HG03342 (cell line): ENCODE measurements around the gene KRT35.

Source experiments
- ATAC-seq: cut with Tn5 transposase; IDR thresholded peaks from one replicate; pipeline ENCODE4 v1.9.1; 2021; ENCODE audit warnings: mild to moderate bottlenecking, moderate library complexity; ENCODE audit not compliant: unreplicated experiment

Gene KRT35

DNA sequence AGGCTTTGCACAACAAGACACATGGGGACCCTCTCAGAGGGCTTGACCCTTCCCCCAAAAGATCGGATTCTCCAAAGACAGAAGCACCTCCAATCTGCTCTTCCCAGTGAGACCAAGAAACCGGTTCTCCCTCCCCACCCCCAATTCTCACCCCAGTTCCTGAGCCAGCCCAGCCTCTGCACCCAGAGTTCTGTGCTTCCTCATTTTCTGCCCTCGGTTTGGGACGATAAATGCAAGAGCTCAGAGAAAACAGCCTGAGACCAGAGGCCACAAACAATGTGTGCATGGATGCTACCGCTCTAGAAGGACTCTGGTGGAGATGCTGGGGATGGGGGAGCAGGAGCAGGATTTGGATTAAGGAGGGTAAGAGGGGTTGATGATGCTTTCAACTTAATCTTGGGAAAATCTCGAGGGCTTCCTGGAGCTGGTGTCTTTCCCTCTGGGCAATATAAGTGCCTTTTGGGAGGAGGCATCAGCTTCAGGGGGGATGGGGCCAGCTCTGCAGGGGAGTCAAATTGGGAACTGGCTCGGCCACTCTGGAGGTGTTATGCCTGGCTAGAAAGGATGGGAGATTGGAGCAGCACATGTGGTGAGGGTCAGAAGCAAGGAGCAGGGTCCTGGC lies 31.7 kb upstream of the KRT35 start:
- no peak for ATAC-seq

DNA sequence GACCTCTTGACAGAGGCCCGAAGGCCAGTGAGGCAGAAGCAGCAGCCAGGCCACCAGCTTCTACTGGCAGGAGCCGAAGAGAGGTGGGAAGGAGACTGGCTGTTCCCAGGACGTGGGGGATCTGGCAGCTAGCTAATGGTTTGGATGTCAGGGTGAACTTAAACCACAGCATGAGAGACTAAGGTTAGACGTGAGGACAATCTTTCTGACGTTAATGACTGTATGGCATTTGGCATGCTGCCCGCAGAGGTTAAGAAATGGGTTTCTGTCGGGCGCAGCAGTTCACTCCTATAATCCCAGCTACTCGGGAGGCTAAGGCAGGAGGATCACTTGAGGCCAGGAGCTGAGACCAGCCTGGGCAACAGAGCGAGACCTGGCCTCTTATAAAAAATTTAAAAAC lies 30.8 kb upstream of the KRT35 start:
- ATAC-seq = no peak

DNA sequence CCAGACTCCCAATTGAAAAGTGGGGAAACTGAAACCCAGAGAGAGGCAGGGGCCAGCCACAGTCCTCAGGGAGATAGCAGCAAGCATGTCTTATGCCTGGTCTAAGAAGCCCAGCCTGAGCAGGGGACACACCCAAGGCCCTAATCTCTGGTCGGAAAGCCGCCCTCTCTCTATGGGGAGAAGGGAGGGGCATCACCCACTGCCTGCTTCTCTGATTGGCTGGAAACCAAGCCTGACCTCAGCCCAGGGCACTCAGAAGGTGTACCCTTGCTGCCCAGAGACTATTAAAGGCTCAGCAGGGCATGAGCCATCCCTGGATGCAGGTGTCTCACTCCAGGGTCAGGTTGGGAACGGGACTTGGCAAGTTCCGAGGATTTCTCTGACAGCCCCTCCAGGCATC lies 30.2 kb upstream of the KRT35 start:
- ATAC-seq = no peak

DNA sequence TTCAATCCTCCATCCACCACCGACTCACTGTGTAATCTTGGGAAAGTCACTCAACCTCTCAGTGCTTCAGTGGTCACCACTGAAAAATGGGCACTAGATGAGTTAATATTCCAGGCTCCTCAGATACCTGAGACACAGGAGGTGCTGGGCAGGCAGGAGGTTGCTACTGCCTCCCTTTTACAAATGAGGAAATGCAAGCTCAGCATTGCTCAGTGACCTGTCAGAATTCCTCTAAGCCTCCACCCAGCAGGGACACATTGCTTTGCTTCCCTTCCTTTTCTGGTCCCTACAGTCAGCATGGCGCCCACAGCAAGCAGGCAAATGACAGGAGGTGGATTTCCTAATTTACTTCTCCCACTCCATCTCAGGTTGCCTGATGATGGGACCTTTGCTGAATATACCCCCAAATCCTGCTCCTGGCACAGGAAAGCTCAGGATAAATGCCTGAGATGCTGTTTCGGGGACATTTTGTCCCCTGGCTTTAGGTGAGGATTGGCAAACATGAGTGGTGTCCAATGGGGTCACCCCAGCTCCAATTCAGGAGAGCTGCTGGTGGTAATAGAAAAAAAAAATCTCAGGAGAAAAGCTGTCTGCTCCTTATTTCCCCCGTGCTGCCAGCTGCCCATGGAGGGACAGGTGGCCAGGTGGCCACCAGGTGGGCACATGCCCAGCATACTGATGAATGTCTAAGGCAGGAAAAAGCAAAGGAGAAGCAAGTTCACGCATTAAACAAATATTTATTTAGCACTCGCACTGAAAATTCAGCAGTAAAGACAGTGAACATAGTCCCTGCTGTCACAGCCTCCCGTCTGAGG lies 29.5 kb upstream of the KRT35 start:
- ATAC-seq = no peak

DNA sequence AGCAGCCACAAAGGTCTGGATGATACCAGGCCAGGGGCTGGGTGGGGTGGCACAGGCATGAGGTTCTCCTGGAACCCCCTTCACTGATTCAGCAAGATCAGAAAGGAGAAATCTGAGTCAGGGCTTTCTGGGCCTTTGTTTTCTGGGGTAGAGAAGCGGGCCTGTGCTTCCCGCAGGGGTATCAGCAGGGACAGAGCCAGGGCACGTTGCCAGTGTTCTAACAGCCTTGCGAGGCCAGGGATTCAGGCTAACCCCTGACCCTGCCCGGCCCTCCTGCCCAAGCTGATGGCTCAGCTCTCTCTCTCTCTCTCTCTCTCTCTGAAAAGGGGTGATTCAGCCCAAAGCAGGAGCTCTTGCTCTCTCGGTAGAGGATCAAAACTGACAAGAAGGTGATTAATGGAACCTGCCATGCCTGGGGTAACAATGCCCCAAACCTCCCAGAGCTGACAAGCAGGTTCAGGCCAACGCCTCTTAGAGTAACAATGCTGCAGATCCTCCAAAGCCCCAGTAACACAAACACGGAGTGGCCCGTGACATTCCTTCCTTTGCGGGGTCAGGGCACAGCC lies 26.4 kb upstream of the KRT35 start:
- ATAC-seq = no peak

DNA sequence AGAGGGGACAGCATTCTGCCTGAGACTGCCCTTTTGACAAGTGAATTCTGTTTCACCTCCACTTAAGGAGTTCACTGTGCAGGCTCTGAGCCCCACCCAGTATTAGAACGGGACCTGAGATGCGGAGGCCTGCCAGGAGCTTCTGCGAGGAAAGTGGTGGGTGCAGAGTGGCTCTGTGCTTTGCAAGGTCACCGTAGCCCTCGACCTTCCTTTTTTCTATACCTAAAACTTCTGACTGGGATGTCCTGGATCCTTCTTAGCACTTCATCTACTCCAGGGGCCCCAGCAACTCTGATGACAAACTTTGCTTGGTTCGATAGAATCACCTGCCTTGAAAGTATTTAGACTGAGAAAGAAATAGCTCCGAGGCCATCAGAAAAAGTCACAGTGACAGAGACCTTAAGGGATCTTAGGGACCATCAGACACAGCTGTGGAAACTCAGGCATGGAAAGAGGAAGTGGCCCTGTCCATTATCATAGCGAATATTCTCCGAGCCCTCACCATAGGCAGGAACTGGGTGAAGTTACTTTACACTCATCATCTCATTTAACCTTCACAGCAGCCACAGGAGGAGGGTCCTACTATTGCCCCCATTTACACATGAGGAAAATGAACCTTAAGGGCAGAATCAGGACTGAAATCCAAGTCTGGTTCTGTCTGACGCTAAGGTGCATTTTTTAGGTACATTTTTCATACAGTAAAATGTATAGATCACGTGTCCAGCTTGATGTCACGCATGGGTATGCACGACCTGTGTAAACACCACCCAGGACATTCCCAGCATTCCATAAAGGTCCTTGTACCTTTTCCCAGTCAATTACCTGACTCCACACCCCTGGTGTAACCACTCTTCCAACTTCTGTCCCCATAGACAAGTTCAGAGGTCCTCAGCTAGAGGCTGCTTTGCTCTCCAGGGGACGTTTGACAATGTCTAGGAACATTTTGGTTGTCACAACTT lies 25.1 kb upstream of the KRT35 start:
- ATAC-seq = no peak

DNA sequence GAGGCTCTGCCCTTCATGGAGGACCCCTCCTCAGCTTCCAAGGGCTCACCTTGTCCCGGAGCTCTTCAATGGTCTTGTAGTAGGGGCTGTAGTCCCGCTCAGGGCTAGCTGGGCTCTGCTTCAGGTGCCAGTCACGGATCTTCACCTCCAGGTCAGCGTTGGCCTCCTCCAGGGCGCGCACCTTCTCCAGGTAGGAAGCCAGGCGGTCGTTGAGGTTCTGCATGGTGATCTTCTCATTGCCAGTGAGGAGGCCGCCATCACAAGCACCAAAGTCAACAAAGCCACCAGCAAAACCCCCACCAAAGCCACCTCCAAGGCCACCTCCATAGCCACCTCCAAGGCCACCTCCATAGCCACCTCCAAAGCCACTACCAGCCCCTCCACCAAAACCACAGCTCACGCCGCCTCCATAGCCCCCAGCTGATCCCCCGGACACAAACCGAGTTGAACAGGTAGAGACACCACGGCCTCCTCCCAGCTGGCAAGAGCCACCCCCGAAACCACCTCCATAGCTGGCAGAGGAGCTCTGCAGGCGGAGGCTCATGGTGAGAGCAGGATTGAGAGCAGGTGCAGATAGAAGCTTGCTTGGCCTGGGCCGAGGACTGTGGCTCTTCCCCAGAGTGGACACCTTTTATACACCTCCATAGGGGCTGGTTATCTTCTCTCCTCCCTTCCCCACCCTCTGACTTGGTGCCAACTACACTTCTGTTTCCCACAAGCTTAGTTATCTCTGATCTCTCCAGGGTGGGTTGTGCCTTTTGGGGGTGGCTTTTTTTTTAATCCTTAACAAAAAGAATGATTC lies 24.3 kb upstream of the KRT35 start, which contains the start of gene KRT13:
KRT13 (minus strand) TSS at position 606 of the 802 bp plus-strand sequence; CDS start at position 544, 62 bp downstream.
- no peak for ATAC-seq

DNA sequence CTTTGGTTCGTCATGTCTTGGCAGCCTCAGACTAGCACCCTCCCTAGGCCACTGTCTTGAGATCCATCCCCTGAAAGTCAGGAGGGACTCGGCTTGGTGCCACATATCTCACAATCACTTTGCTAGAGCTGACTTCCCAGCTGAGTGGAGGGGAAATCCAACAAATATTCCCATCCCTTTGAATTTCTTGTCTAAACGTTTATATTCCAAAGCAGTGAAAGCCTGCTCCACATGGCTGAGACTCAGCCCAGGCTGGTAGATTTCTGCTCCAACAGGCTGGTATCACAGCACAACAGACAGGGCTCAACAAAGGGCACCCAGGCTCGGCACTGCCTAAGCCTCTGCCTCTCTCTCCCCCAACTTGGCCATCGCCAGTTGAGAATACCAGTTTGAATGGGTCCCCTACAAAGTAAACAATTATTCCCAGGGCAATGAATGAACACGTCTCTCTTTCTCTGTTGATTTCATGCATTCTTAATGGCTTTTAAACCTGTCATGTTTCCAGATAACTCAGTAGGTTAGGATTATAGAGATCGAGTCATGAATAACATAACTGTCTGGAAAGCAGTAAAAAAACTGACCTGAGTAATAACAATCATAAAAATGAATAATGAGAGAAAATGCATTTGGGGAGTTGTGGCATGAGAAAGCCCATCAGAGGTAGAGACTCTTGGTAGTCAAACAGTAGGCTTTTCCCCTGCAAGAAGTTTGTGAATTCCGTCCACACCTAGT lies 23.5 kb upstream of the KRT35 start:
- no peak for ATAC-seq

DNA sequence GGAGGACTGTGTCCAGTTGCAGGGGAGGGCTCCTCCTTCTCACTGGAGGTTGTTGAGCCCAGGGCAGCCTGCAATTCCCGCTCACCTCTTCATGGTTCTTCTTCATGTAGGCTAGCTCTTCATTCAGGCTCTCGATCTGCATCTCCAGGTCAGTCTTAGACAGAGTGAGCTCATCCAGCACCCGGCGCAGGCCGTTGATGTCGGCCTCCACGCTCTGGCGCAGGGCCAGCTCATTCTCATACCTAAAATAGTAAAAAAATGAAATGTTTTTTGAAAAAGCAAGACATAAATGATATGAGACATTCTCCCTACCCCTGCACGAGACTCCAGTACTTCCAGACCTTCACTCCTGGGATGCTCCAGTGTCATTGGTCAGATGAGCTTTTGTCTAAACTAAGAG lies 22.3 kb upstream of the KRT35 start:
- no peak for ATAC-seq

DNA sequence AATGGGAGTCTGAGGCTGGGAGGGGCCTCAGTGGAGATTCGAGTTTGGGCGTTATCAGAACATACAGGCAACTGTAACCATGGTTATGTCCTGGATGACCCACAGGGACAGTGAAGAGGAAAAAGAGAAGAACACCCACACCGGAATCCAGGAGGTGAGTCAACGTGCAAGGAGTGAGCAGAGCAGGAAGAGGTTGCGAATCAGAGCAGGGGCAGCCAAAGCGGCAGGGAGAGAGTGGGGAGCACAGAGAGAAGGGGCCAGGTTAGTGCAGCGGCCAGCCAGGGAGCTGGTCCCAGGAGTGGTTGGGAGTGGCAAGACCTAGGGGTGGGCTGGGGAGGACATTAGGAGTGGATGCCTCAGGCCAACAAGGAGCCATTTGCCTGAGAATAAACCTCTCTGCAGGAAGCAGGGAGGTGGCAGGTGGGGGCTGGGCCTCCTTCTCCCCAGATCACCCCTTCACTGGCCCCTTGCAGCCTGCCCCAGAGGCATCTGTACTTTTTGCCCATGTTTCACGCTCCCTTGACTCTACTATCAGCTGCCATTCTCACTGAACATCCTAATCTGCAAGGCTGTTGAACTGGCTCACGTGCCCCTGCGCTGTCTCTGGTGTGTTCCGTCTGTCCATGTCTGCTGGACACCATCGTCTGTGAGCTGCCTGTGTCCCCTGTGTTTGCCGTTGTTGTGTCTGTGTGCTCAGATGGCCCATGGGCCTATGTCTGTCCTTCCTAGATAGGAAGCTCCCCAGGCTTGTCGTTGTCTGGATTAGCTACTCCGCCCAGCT lies 19.4 kb upstream of the KRT35 start:
- no peak for ATAC-seq

DNA sequence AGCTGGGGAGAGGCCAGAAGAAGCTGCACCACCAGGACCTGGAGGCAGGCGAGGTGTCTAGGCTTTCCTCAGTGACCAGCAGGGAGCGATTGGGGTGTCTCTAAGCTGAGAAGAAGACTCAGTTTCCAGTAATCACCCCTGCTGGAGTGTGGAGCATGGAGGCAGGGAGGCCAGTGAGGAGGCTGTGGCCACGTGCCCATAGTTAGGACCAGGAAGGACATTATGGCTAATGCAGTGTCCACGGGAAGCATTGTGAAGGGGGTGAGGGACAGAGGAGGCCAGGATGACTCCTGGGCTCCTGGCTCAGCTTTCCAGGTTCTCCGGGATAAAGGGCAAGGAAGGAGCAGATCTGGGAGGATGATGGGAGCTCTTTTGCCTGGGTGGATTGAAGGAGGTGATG lies 18.8 kb upstream of the KRT35 start:
- ATAC-seq = no peak

DNA sequence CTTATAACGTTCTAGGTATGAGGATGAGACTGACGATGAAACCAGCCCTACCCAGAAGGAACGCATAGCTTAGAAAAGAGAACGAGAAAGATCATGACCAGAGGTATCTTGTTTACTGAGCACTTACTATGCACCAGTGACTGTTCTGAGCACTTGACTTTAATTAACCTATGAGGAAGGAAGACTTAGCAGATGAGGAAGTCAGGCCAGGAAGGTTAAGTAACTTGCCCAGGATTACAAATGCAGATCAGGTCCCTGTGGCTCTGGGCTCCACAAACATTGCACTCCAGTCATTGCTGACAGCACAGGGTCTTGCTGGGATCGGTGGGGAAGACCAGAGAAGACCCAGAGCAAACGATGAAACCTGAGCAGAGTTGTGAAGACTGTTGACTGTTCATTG lies 17.3 kb upstream of the KRT35 start:
- ATAC-seq = no peak

DNA sequence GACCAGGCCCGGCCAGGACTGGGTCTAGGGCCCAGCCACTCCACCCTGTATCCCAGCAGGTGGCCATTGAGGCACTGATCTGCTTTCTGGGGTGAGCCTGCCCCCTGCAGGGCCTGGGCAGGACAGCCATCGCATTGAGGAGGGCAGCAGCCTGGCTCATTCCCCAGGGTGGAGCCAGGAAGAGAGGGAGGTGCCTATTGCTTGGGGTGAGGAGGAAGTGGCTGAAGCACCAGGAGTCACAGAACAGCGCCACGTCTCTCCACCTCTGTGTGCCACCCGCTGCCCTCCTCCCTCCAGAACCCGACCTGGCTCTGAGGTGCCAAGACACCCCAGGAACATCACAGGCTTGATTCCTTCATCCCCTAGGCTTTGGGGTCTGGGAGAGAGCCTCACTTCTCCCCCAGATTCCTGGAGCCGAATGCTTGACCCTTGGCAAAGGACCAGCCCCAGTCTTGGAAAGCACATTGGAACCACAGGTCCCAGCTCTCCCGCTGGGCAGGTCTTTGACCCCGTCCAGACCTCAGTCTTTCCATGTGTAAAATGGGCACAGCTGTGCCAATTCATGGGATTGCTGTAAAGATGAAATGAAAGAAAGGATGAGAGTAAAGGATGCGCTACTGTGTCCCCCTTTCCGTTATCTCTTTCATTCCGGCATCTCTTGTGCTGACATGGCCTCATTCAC lies 16.0 kb upstream of the KRT35 start:
- peak; percentile 77 for ATAC-seq

DNA sequence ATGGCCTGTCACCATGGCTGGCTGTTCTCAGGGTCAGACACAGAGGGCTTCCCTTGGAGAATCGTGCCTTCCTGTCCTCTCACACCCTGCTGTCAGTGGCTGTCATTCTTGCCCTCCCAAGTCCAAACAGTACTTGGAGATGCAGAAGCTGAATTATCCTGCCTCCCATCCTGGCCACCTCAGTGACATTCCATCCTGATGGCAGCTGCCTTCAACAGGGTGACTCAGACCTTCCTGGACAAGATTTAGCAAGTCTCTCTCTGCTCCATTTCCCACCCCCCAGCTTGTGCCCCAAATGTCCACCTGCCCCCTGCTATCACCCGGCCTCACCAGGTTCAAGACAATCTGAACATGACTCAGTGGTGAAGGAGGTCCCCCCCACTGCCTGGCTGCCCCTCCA lies 13.6 kb upstream of the KRT35 start:
- no peak for ATAC-seq

DNA sequence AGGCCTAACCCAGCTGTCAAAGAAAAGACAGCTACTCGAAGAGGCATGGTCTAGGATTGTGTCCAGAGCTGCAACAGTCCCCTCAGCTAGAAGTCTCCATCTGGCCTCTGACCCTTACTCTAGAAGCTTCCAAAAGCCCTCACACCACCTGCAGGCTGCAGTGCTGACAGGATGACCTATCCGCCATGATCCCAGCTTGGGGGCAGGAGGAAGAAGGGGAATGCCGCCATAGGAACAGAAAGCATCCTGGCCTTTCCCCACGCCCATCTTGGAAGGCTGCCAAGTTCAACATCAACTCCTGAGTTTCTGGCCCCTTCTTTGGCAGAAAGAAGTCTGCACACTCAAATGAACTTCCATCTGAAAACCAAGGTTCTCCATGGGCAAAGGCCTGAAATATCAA lies 11.8 kb upstream of the KRT35 start:
- no peak for ATAC-seq

DNA sequence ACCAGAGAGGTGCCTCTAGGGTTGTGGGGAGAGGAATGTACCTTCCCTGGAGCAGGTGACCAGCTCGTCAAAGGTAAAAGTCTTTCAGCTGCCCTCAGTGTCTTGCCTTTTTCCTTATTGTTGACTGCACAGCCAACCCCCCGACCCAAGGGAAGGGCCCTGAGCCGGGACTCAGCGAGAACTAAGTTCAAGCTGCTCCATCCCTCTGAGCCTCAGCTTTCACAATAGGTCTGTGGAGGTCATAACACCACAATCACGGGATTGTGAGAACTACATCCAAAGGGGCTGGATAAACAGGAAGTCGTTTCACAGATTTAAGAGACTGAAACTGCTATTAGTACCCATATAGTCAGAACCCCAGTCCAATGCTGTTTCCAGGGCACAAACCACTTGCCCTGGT lies 11.4 kb upstream of the KRT35 start:
- ATAC-seq = no peak

DNA sequence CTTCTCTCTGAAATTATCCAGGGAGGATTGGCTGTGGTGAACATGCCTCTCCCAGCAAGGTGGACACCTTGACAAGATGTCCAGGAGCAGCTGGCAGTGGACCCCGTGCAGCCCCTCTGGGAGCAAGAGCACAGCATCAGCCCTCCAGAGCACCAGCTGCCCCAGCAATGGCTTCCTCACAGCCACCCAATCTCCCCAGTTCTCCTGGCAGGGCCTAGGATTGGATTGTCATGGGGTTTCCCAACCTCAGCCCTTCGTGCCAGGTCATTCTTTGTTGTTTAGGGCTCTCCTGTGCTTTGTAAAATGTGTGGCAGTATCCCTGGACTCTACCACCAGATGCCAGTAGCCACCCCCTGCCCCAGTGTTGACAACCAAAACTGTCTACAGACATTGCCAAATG lies 10.5 kb upstream of the KRT35 start:
- no peak for ATAC-seq
